Measurements from ENCODE around the gene KRTAP29-1.

KRTAP29-1 gene

DNA sequence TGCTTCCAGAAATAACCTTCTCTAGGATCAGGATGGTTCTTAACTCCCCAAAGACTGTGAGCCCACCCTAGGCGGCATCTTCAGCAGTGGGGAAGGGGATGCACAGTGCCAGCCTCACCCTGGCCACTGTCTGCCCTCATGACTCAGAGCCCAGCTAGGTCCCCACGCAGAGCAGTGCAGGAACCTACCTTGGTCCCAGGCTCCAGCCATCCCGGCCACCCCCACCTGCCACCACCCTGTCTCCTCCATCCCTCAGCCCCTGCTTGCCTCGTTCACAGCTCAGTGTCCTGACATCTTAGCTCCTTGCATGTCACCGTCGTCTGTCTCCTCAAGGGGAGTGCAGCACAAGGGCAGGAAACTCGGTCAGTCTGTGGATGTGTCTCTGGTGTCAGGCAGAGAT is 29.0 kb upstream of the KRTAP29-1 start:
- no peak overlapping the region for H3K27ac ChIP-seq (ENCODE audit: low read length)
- no peaks in the 10 kb centered on the region for H3K79me2 ChIP-seq (ENCODE audit: insufficient read depth, low read length)
- no peaks in the 10 kb centered on the region for H3K4me1 ChIP-seq (ENCODE audit: insufficient read depth, low read length)
- no peaks in the 10 kb centered on the region for H3K9me3 ChIP-seq (ENCODE audit: insufficient read depth, low read length, severe bottlenecking)
- H3K9ac ChIP-seq (ENCODE audit: low read depth, low read length): no peak overlapping the region
- TF ChIP-seq, protein P1, sequence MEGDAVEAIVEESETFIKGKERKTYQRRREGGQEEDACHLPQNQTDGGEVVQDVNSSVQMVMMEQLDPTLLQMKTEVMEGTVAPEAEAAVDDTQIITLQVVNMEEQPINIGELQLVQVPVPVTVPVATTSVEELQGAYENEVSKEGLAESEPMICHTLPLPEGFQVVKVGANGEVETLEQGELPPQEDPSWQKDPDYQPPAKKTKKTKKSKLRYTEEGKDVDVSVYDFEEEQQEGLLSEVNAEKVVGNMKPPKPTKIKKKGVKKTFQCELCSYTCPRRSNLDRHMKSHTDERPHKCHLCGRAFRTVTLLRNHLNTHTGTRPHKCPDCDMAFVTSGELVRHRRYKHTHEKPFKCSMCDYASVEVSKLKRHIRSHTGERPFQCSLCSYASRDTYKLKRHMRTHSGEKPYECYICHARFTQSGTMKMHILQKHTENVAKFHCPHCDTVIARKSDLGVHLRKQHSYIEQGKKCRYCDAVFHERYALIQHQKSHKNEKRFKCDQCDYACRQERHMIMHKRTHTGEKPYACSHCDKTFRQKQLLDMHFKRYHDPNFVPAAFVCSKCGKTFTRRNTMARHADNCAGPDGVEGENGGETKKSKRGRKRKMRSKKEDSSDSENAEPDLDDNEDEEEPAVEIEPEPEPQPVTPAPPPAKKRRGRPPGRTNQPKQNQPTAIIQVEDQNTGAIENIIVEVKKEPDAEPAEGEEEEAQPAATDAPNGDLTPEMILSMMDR (IDR thresholded peaks at IDR 0.05; ENCODE audit: borderline replicate concordance, extremely low read depth, low read length, poor library complexity, severe bottlenecking): no peak
- TF ChIP-seq EZH2 (IDR thresholded peaks at IDR 0.05; ENCODE audit: borderline replicate concordance, low read depth, low read length, severe bottlenecking): no peak
- H3K4me2 ChIP-seq (ENCODE audit: insufficient read depth, low read length): no peak overlapping the region
- ATAC-seq (ENCODE audit: insufficient read depth, low read depth) (no peak), DNase-seq (no peak)
- no peaks in the 10 kb centered on the region for H3K36me3 ChIP-seq (ENCODE audit: insufficient read depth, low read length)
- H3K27me3 ChIP-seq (ENCODE audit: insufficient read depth, low read length, poor library complexity): peaks cover 6% of the 10 kb centered on the region
- H3K4me3 ChIP-seq (ENCODE audit: low read depth in 1 of 2, low read length in 2 of 2): no peak overlapping the region
- no peaks in the 10 kb centered on the region for H4K20me1 ChIP-seq (ENCODE audit: insufficient read depth, low read length)
- no peak overlapping the region for H2AFZ ChIP-seq (ENCODE audit: low read depth, low read length)

DNA sequence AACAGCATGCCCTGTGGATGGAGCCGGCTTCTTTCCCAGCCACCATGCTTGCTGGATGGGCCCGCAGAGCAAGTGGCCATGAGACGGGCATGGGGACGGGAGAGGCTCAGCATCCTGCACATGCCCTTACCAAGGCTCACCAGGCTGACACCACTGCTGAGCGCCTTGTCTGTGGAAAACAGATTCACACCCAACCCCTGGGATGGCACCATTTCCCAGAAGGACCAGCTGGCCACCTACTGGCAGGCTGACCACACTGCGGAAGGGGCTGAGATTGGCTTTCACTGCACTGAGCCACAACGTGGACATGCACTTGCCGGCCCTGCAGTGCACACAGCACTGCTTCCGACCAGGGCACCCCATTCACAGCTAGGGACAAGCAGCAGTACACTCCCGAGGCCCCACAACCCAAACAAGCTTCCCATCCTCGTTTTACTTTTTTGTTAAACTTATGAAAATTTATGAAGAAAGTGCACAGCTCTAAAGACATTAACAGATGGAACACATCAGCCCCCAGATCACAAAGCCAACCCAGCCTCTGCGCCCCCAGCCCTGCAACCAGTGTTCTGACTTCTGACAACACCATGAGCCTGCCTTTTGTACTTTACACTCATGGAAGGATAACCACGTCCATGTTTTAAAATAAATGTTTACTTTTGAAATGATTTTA is 26.8 kb upstream of the KRTAP29-1 start:
- no peaks in the 10 kb centered on the region; the same call in 1 of the 2 replicates for H4K20me1 ChIP-seq (ENCODE audit: insufficient read depth, low read length)
- DNase-seq (peak; percentile 30), ATAC-seq (ENCODE audit: insufficient read depth, low read depth) (peak; percentile 56; the same call in 2 of the 3 replicates)
- no peak overlapping the region for H3K27ac ChIP-seq (ENCODE audit: low read length)
- H3K9me3 ChIP-seq (ENCODE audit: insufficient read depth, low read length, severe bottlenecking): no peaks in the 10 kb centered on the region
- H3K27me3 ChIP-seq (ENCODE audit: insufficient read depth, low read length, poor library complexity): peaks cover 2% of the 10 kb centered on the region
- H3K4me1 ChIP-seq (ENCODE audit: insufficient read depth, low read length): no peaks in the 10 kb centered on the region
- H3K4me2 ChIP-seq (ENCODE audit: insufficient read depth, low read length): no peak overlapping the region
- no peak overlapping the region for H2AFZ ChIP-seq (ENCODE audit: low read depth, low read length)
- H3K9ac ChIP-seq (ENCODE audit: low read depth, low read length): no peak overlapping the region
- TF ChIP-seq, protein P1 (IDR thresholded peaks at IDR 0.05; ENCODE audit: borderline replicate concordance, extremely low read depth, low read length, poor library complexity, severe bottlenecking): peak; percentile 76
- no peak for TF ChIP-seq EZH2 (IDR thresholded peaks at IDR 0.05; ENCODE audit: borderline replicate concordance, low read depth, low read length, severe bottlenecking)
- no peaks in the 10 kb centered on the region for H3K79me2 ChIP-seq (ENCODE audit: insufficient read depth, low read length)
- no peaks in the 10 kb centered on the region for H3K36me3 ChIP-seq (ENCODE audit: insufficient read depth, low read length)
- H3K4me3 ChIP-seq (ENCODE audit: low read depth in 1 of 2, low read length in 2 of 2): no peak overlapping the region

DNA sequence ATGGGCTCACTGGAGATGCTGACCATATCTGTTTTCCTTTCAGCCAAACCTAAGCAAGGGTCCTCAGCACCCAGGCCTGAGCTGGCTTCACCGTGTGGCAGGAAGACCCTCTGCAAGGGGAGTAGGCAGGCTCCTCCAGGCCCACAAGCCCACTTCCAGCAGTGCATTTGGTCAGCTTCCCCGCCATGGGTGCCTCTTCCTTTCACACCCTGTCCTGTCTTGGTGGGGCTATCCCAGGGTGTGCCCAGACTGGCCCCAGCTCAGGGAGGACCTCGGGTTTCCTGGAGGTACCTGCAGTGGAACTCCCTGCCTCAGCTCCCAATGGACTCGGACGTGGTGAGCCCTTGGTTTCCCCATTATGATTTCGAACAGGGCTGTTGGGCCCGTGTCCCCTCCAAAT is 25.6 kb upstream of the KRTAP29-1 start:
- Histone ChIP-seq H3K4me1 (ENCODE audit: insufficient read depth, low read length) (no peaks in the 10 kb centered on the region), H3K9me3 (ENCODE audit: insufficient read depth, low read length, severe bottlenecking) (no peaks in the 10 kb centered on the region), H3K4me2 (ENCODE audit: insufficient read depth, low read length) (no peak overlapping the region), H3K9ac (ENCODE audit: low read depth, low read length) (no peak overlapping the region), H3K4me3 (ENCODE audit: low read depth in 1 of 2, low read length in 2 of 2) (no peak overlapping the region), H3K27ac (ENCODE audit: low read length) (no peak overlapping the region), H2AFZ (ENCODE audit: low read depth, low read length) (no peak overlapping the region), H3K36me3 (ENCODE audit: insufficient read depth, low read length) (no peaks in the 10 kb centered on the region), H4K20me1 (ENCODE audit: insufficient read depth, low read length) (no peaks in the 10 kb centered on the region; the same call in 1 of the 2 replicates), H3K79me2 (ENCODE audit: insufficient read depth, low read length) (no peaks in the 10 kb centered on the region), H3K27me3 (ENCODE audit: insufficient read depth, low read length, poor library complexity) (peaks cover 2% of the 10 kb centered on the region)
- ATAC-seq (ENCODE audit: insufficient read depth, low read depth) (no peak), DNase-seq (no peak)
- TF ChIP-seq, protein P1 (IDR thresholded peaks at IDR 0.05; ENCODE audit: borderline replicate concordance, extremely low read depth, low read length, poor library complexity, severe bottlenecking): no peak
- no peak for TF ChIP-seq EZH2 (IDR thresholded peaks at IDR 0.05; ENCODE audit: borderline replicate concordance, low read depth, low read length, severe bottlenecking)

All from DND-41 (cell line).